ENCODE results near the gene TMEM190. TPM values are rescaled to one million over a fixed set of nuclear protein-coding genes. Genes with fewer than 3 reads are reported as not detected.

The TMEM190 gene
- total and polyA plus RNA-seq, 9 of the 15 experiments (the other 6 are each of a cell fraction or from before 2014, with no cell fraction given) = not detected

DNA sequence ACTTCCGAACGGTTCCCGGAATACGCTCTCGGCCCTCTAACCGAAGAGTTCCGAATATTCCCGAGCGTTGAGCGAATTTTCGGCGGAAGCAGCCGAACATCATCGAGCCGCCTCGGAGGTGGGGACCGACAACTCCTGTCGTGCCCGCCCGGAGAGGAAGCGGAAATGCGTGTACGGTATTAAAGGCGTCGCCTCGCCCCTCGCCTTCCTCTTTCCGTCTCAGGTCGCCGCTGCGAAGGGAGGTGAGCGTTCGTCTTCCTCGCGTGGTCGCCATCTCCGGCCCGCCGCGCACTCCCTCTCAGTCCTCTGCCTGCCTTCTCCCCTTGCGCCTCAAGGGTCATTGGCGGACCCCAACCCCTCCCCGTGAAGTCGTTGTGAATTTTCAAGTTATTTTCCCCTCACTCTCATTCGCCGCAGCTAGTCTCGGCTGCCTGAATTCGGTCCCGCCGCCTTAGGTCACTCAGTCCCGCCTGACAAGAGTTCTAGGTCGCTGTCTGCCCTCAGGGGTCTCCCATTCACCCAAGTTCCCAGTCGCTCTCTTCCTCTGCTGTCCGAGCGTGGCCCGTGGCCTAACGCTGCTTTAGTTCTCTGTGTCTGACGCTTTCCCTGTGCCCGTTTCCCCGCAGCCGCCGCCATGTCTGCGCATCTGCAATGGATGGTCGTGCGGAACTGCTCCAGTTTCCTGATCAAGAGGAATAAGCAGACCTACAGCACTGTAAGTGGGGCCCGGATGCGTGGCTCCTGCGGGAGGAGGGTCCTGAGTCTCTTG is 9.3 kb downstream of the TMEM190 start, which contains the start of gene RPL28 (continued):
- TF ChIP-seq ATF3 (IDR thresholded peaks at IDR 0.05) = no peak
- peak; percentile 6; the same call in 1 of the 2 replicates for TF ChIP-seq ATF3 (CRISPR knock-in tag; conservative IDR thresholded peaks at IDR 0.05)
- TF ChIP-seq NCOA4 (IDR thresholded peaks at IDR 0.05; ENCODE audit: partially characterized antibody) = no peak
- no peak for TF ChIP-seq ZC3H8 (IDR thresholded peaks at IDR 0.05)
- TF ChIP-seq CBFA2T3 (IDR thresholded peaks at IDR 0.05) = no peak
- no peak for TF ChIP-seq NFYB (IDR thresholded peaks at IDR 0.05; ENCODE audit: extremely low read depth, insufficient read length)
- TF ChIP-seq, protein P1, sequence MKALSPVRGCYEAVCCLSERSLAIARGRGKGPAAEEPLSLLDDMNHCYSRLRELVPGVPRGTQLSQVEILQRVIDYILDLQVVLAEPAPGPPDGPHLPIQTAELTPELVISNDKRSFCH (CRISPR knock-in tag; IDR thresholded peaks at IDR 0.05) = no peak
- TF ChIP-seq, protein P1 (tag; IDR thresholded peaks at IDR 0.05) = no peak
- no peak for TF ChIP-seq ESRRB (CRISPR knock-in tag; IDR thresholded peaks at IDR 0.05; ENCODE audit: borderline replicate concordance)
- TF ChIP-seq ZNF282 (CRISPR knock-in tag; IDR thresholded peaks at IDR 0.05) = no peak
- no peak for TF ChIP-seq ARHGAP35 (IDR thresholded peaks at IDR 0.05; ENCODE audit: partially characterized antibody)
- TF ChIP-seq ZNF717 (CRISPR knock-in tag; IDR thresholded peaks at IDR 0.05) = no peak
- TF ChIP-seq SRSF3 (IDR thresholded peaks at IDR 0.05; ENCODE audit: insufficient read depth, low read length) = no peak
- TF ChIP-seq, protein P2, sequence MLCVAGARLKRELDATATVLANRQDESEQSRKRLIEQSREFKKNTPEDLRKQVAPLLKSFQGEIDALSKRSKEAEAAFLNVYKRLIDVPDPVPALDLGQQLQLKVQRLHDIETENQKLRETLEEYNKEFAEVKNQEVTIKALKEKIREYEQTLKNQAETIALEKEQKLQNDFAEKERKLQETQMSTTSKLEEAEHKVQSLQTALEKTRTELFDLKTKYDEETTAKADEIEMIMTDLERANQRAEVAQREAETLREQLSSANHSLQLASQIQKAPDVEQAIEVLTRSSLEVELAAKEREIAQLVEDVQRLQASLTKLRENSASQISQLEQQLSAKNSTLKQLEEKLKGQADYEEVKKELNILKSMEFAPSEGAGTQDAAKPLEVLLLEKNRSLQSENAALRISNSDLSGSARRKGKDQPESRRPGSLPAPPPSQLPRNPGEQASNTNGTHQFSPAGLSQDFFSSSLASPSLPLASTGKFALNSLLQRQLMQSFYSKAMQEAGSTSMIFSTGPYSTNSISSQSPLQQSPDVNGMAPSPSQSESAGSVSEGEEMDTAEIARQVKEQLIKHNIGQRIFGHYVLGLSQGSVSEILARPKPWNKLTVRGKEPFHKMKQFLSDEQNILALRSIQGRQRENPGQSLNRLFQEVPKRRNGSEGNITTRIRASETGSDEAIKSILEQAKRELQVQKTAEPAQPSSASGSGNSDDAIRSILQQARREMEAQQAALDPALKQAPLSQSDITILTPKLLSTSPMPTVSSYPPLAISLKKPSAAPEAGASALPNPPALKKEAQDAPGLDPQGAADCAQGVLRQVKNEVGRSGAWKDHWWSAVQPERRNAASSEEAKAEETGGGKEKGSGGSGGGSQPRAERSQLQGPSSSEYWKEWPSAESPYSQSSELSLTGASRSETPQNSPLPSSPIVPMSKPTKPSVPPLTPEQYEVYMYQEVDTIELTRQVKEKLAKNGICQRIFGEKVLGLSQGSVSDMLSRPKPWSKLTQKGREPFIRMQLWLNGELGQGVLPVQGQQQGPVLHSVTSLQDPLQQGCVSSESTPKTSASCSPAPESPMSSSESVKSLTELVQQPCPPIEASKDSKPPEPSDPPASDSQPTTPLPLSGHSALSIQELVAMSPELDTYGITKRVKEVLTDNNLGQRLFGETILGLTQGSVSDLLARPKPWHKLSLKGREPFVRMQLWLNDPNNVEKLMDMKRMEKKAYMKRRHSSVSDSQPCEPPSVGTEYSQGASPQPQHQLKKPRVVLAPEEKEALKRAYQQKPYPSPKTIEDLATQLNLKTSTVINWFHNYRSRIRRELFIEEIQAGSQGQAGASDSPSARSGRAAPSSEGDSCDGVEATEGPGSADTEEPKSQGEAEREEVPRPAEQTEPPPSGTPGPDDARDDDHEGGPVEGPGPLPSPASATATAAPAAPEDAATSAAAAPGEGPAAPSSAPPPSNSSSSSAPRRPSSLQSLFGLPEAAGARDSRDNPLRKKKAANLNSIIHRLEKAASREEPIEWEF (CRISPR knock-in tag; IDR thresholded peaks at IDR 0.05) = no peak
- TF ChIP-seq, protein P3, sequence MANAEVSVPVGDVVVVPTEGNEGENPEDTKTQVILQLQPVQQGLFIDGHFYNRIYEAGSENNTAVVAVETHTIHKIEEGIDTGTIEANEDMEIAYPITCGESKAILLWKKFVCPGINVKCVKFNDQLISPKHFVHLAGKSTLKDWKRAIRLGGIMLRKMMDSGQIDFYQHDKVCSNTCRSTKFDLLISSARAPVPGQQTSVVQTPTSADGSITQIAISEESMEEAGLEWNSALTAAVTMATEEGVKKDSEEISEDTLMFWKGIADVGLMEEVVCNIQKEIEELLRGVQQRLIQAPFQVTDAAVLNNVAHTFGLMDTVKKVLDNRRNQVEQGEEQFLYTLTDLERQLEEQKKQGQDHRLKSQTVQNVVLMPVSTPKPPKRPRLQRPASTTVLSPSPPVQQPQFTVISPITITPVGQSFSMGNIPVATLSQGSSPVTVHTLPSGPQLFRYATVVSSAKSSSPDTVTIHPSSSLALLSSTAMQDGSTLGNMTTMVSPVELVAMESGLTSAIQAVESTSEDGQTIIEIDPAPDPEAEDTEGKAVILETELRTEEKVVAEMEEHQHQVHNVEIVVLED (CRISPR knock-in tag; IDR thresholded peaks at IDR 0.05) = peak; percentile 48; the same call in 1 of the 2 replicates
- TF ChIP-seq ERF (CRISPR knock-in tag; IDR thresholded peaks at IDR 0.05) = peak; percentile 79; the same call in 1 of the 2 replicates
- TF ChIP-seq ZNF764 (CRISPR knock-in tag; IDR thresholded peaks at IDR 0.05; ENCODE audit: low read depth) = no peak
- TF ChIP-seq POLR3A (IDR thresholded peaks at IDR 0.05; ENCODE audit: borderline replicate concordance, extremely low read depth, insufficient read depth, insufficient read length) = no peak
- no peak for TF ChIP-seq FOS (IDR thresholded peaks at IDR 0.05; ENCODE audit: extremely low read depth, insufficient read length)

All from K562 (cell line).